SU-DHL-6 (cell line): Measurements from ENCODE around the gene DYNC1H1.
"Not testable (repeated sequence)": the region's sequence is repeated elsewhere in the genome, so short reads cannot be mapped to it uniquely, and the experiment has no call there.

Experiments used
- H2AFZ ChIP-seq: fragments of 200-600 bp; sonication (generic); 2 replicates; pipeline ENCODE4 v1.6.1; 2014; ENCODE audit warnings: low read depth, mild to moderate bottlenecking, moderate library complexity, mixed read lengths, antibody characterized with exemption, low read length; ENCODE audit not compliant: severe bottlenecking
- H3F3A ChIP-seq: fragments of 200-600 bp; shearing (Covaris generic); 2 replicates; pipeline ENCODE4 v1.6.0; 2016; ENCODE audit warnings: antibody characterized with exemption, mild to moderate bottlenecking; ENCODE audit not compliant: insufficient read depth
- H3K27ac ChIP-seq: fragments of 200-600 bp; sonication (generic); 2 replicates; pipeline ENCODE4 v1.5.1; 2016; ENCODE audit warnings: low read depth, mild to moderate bottlenecking, low read length, moderate library complexity, mixed read lengths
- H3K27me3 ChIP-seq: fragments of 200-600 bp; sonication (generic), shearing (Covaris generic); 2 replicates; pipeline ENCODE4 v1.6.0; 2014; ENCODE audit warnings: mild to moderate bottlenecking, low read length
- H3K36me3 ChIP-seq: fragments of 200-600 bp; sonication (generic); 2 replicates; pipeline ENCODE4 v1.6.1; 2014; ENCODE audit warnings: mild to moderate bottlenecking, low read length, mixed read lengths
- H3K4me2 ChIP-seq: fragments of 300-600, 200-600 bp; shearing (Covaris generic), sonication (generic); 2 replicates; pipeline ENCODE4 v1.6.0; 2014; ENCODE audit warnings: low read length, low read depth, mild to moderate bottlenecking; ENCODE audit not compliant: poor library complexity, severe bottlenecking
- H3K4me3 ChIP-seq: fragments of 200-600 bp; sonication (generic); 2 replicates; pipeline ENCODE4 v1.5.1; 2014; ENCODE audit warnings: antibody characterized with exemption, low read length, mild to moderate bottlenecking, mixed read lengths; ENCODE audit not compliant: insufficient read depth, poor library complexity, severe bottlenecking
- H3K79me2 ChIP-seq: fragments of 200-600 bp; sonication (generic); 2 replicates; pipeline ENCODE4 v1.6.1; 2014; ENCODE audit warnings: mild to moderate bottlenecking, low read length, moderate library complexity; ENCODE audit not compliant: insufficient read depth
- H3K9ac ChIP-seq: fragments of 200-600 bp; sonication (generic); 2 replicates; pipeline ENCODE4 v1.7.0; 2014; ENCODE audit warnings: mild to moderate bottlenecking, low read length
- H3K9me2 ChIP-seq: fragments of 200-600 bp; sonication (generic); replicated peaks from 2 replicates; pipeline ENCODE4 v1.6.1; 2014; ENCODE audit warnings: low read length; ENCODE audit not compliant: insufficient read depth
- H3K9me3 ChIP-seq: fragments of 200-600 bp; sonication (generic); 2 replicates; pipeline ENCODE4 v1.6.1; 2014; ENCODE audit warnings: low read length, mixed read lengths; ENCODE audit not compliant: insufficient read depth
- H4K20me1 ChIP-seq: fragments of 200-600 bp; sonication (generic); 2 replicates; pipeline ENCODE4 v1.6.1; 2014; ENCODE audit warnings: low read depth, mild to moderate bottlenecking, antibody characterized with exemption, low read length, moderate library complexity, mixed read lengths
- CTCF ChIP-seq: fragments of 200-600 bp; sonication (generic); IDR thresholded peaks from one replicate; pipeline ENCODE4 v1.5.1; 2017; ENCODE audit warnings: antibody characterized with exemption, mild to moderate bottlenecking, low read length, moderate library complexity; ENCODE audit not compliant: insufficient read depth, poor library complexity, severe bottlenecking
- EZH2phosphoT487 ChIP-seq: fragments of 200-600 bp; sonication (generic), shearing (Covaris generic); conservative IDR thresholded peaks from 2 replicates; pipeline ENCODE4 v1.6.1; 2018; ENCODE audit warnings: mild to moderate bottlenecking, antibody characterized with exemption, low read length, moderate library complexity, mixed read lengths

Gene DYNC1H1

GRCh38 chr14:101980251-101980650 lies 15.9 kb downstream of the DYNC1H1 start:
- Histone ChIP-seq H4K20me1 (no peaks in the 10 kb centered on the region; the same call in 1 of the 2 replicates), H3K27me3 (no peaks in the 10 kb centered on the region), H2AFZ (no peak overlapping the region), H3K9me2 (no peaks in the 10 kb centered on the region), H3K4me2 (no peak overlapping the region), H3K9ac (no peak overlapping the region), H3K36me3 (peaks cover 19% of the 10 kb centered on the region), H3K4me3 (no peak overlapping the region), H3K9me3 (no peaks in the 10 kb centered on the region), H3K27ac (no peak overlapping the region), H3F3A (no peaks in the 10 kb centered on the region), H3K79me2 (peaks cover 3% of the 10 kb centered on the region)
- no peak for TF ChIP-seq CTCF
- no peak for TF ChIP-seq EZH2phosphoT487

- no peaks in the 10 kb centered on the region; the same call in 1 of the 2 replicates for H4K20me1 ChIP-seq
- H3K4me2 ChIP-seq = no peak overlapping the region
- H3K9me2 ChIP-seq = no peaks in the 10 kb centered on the region
- H3K4me3 ChIP-seq = no peak overlapping the region
- H3K27ac ChIP-seq = no peak overlapping the region
- H3K9ac ChIP-seq = no peak overlapping the region
- H3K27me3 ChIP-seq = no peaks in the 10 kb centered on the region
- peaks cover 22% of the 10 kb centered on the region for H3K36me3 ChIP-seq
- no peak overlapping the region for H2AFZ ChIP-seq
- no peaks in the 10 kb centered on the region for H3K79me2 ChIP-seq
- no peaks in the 10 kb centered on the region for H3F3A ChIP-seq
- TF ChIP-seq EZH2phosphoT487 = no peak
- no peak for TF ChIP-seq CTCF
- H3K9me3 ChIP-seq = no peaks in the 10 kb centered on the region
These were observed 16.3 kb downstream of the DYNC1H1 start for GRCh38 chr14:101980700-101981099.

- Histone ChIP-seq H2AFZ (no peak overlapping the region), H3K4me2 (no peak overlapping the region), H3K9me3 (no peaks in the 10 kb centered on the region), H3K27me3 (no peaks in the 10 kb centered on the region), H3F3A (no peaks in the 10 kb centered on the region), H3K9me2 (no peaks in the 10 kb centered on the region), H3K9ac (no peak overlapping the region), H4K20me1 (no peaks in the 10 kb centered on the region; the same call in 1 of the 2 replicates), H3K27ac (no peak overlapping the region), H3K79me2 (no peaks in the 10 kb centered on the region), H3K4me3 (no peak overlapping the region), H3K36me3 (peaks cover 28% of the 10 kb centered on the region)
- TF ChIP-seq EZH2phosphoT487 = no peak
- TF ChIP-seq CTCF = no peak
These were observed 18.2 kb downstream of the DYNC1H1 start for GRCh38 chr14:101982621-101983020.

GRCh38 chr14:101984831-101985230 lies 20.5 kb downstream of the DYNC1H1 start:
- H3K9ac ChIP-seq, H3K9me2 ChIP-seq, H3K4me3 ChIP-seq, H3F3A ChIP-seq, H3K4me2 ChIP-seq, H4K20me1 ChIP-seq, H3K9me3 ChIP-seq, H3K79me2 ChIP-seq, H3K27ac ChIP-seq, H2AFZ ChIP-seq, H3K27me3 ChIP-seq: not testable (repeated sequence)
- peaks cover 18% of the 10 kb centered on the region for H3K36me3 ChIP-seq
